Measurements from ENCODE around the gene NRIP2.

Gene NRIP2

DNA sequence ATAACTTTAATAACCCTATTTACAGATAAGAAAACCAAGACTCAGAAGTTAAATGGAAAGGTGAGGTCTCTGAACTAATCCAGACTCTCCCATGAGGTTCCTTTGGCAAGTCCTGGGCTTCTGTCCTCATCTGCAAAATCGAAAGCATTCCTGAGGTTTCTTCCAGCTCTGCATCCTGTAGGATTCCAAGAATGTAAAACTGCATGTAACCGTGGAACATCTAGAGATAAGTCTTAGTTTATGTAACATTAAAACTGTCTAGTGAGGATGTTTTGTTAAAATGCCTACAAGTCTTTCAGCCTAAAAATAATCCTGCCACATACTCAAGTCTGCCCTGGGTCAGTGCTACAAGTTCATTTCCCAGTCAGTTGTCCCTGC lies 29.7 kb downstream of the NRIP2 start:
- no peak for DNase-seq (ENCODE audit: low spot score)

DNA sequence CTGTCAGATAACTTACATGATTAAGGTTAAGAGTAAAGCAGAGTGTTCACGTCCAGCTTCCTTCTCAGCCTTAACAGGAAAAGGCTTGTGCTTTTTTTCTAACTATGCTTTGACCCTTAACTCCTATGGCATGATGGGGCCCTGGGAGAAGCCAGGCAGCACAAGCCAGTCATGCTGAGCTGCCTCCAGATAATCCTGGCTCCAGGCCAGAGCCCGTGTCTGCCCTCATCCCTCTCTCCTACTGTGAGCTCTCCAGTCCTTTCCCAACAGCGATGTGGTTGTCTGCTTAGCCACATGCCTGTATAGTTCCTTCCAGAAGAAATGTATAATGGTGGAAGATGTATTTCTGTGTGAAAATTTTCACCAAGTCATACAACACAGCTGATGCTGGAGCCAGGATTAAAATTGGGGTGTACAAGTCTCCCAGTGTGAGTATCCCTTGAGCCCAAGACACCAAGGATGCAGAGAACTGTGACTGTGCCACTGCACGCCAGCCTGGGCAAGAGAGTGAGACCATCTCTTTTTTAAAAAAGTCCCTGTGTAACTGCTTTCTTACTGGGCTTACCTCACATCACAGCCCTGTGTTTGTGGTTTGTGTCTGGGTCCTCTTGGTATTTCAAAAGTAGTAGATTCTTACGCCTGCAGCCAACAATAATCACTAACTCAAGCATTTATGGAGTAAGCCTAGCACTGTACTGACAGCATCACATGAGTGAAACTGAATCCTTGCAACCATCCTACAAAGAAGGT lies 30.3 kb downstream of the NRIP2 start:
- no peak for DNase-seq (ENCODE audit: low spot score)

DNA sequence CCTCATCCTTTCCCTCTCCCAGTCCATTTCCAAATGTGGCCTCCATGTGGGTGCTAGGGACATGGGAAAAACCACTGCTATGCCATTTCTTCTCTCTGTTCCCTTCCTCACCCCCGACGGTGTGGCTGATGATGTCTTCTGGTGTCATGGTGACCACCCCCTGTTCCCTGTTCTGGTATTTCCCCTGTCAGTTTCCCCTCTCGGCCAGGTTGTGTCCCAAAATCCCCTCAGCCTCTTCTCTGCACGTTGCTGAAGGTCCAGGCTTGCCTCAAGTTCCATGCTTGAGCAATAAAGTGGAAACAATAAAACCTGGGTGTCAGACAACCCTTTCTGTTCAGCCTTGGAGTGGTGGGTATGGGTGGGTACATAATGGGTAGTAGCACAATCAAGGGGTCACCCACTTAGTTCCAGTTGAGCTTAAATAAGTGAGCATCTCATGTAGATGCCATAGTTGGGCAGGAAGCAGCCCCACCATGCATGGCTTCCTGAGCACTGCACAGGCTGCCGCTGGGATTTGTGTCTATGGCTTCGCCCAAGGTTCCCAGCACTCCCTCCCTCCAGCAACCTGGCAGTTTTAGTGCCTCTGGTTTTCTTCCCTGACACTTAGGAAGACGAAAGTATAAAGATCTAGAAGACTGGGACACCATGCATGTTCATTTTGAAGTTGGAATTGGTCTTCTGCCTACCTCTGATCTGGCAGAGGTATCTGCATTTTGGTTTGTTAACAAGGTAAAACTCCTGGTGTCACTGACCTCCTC lies 31.0 kb downstream of the NRIP2 start:
- no peak for DNase-seq (ENCODE audit: low spot score)

DNA sequence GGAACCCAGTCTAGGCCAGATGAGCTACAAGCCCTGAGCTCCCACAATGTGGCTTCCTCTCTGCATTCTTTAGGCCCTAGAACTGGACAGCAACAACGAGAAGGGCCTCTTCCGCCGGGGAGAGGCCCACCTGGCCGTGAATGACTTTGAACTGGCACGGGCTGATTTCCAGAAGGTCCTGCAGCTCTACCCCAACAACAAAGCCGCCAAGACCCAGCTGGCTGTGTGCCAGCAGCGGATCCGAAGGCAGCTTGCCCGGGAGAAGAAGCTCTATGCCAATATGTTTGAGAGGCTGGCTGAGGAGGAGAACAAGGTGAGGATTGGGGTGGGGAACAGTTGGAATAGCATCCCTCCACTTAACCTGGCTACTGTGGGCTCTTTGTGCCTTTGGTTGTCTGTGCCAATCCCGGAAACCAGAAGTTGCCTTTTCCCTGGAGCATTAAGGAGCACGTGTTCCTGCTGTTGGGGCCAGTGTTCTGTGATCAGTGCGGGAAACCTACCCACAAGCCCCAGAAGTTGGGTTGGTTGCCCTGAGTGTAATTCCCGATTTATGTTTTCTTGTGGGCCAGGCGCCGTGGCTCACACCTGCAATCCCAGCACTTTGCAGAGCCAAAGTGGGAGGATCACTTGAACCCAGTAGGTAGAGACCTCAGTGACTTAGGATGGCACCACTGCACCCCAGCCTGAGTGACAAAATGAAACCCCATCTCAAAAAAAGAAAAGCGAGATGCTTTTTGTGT lies 33.6 kb downstream of the NRIP2 start:
- DNase-seq (ENCODE audit: low spot score) = no peak

DNA sequence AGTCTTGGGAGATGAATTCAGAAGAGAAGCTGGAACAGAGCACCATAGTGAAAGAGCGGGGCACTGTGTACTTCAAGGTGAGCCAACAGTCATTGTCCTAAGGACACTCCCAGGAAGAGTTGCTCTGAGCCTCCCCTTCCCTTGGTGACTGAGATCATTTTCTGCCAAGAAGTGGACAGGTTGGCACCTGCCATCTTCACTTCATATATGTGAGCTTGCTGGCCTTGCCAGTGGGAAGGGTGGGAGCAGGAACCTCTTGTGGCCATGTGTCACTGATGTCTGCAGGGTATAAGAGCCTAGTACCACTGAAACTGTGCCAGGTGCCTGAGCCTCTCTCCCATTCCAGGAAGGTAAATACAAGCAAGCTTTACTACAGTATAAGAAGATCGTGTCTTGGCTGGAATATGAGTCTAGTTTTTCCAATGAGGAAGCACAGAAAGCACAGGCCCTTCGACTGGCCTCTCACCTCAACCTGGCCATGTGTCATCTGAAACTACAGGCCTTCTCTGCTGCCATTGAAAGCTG lies 34.7 kb downstream of the NRIP2 start:
- no peak for DNase-seq (ENCODE audit: low spot score)

DNA sequence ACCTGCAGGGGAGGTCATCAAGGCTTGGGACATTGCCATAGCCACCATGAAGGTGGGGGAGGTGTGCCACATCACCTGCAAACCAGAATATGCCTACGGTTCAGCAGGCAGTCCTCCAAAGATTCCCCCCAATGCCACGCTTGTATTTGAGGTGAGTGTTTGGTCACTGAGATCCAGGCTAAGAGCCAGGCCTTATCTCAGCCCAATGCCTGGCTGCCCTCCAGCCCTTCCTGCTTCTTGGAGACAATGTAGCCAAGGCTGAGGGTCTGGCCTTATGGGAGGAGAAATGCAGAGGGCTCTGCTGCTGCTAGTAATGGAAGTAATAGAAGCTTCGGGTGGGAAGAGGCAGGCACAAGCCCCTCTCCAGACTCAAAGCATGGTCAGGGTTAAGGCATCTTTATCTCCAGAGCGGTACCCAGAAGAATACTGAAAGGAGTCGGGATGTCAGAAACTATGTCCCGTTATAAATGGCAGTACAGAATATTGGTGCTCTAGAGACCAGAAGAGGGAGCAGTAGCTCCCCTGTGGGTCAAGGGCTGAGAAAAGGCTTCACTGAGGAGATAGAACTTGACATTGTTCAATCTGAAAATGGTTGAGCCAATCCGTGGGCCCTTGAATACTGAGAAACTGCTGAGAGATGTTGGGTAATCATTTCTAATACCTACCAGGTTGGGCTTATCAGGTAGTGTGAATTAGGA lies 37.0 kb downstream of the NRIP2 start:
- no peak for DNase-seq (ENCODE audit: low spot score)

DNA sequence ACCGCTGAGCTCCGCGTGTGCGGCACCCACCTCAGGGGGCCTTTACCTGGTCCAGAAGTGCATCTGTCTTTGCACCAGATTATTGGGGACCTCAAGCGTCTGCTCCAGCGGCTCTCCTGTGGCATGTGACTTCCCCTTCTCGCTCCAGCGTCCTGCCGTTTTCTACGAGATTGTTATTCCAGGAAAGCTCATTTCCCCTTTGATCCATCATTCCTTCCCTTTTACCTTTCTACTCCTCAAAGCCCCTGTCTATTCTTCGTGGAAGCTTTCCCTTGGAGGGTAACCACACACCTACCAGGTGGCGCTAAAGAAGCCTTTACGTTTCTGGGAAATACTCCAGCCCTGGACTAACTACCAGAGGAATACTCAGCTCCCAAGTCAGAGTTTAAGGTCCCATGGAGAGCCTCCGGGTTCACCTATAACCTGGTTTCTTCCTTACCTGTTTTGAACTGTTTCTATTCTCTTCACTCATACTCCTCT lies 38.6 kb downstream of the NRIP2 start:
- DNase-seq (ENCODE audit: low spot score) = no peak

DNA sequence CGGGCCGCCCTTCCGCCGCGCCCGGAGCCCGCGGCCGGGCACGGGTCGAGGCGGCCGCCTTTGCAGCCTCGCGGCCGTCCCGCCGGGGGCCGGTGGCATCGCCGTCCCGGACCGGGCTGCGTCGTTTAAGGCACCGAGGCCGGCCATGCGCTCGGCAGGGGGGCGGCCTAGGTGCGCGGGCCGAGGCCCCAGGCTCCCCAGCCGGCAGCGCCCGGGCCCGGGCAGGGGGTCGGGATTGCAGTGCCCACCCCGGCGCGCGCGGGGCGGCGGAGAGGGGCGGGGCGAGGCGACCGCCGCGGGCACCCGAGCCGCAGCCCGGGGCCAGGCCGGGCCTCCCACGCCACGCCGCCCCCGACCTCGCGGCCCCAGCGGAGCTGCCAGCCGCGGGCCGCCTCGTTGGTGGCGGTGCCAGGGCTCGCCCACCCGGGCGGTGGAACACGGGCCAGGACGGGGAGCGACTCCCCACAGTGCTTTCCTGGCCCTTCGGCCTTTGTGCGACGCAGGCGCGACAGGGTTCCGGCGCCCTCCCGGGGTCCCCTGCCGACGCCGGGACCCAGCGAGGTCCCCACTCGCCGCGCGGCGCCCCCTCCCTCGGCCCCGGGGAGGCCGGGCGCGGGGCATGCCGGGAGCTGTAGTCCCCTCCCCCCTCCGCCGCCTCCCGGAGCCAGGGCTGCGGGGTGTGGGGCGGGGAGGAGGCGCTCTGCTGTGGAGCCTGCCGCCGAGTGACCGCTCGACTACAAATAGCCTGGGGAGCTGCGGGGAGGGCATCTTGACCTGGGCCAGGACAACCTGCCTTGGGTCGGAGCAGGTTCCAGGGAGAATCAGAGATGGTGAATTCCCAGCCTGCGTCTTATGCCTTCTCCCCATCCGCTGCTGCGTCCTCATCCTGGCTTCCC lies 39.3 kb downstream of the NRIP2 start:
- peak; percentile 51 for DNase-seq (ENCODE audit: low spot score)

DNA sequence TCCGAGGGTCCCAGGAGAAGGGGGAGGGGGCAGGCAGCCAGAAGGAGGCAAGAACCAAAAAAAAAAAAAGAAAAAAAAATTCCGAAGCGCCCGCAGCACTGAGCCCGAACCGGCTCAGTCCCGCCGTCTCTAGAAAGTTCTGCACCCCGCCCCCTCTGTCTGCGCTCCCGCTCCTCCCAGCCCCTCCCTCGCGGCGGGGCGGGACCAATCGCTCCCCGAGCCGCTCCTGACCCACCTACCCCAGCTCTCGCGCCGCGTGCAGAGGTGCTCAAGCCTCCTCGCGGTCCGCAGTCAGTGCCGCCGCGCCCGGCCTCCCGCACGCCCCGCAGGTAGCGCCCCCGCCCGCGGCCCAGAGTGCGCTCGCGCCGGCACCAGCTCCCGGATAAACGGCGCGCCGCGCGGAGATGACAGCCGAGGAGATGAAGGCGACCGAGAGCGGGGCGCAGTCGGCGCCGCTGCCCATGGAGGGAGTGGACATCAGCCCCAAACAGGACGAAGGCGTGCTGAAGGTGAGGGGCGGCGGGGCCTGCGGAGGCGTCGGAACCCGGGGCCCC lies 40.0 kb downstream of the NRIP2 start, which contains the start of gene FKBP4:
FKBP4 (plus strand) TSS at position 235 of the 554 bp plus-strand sequence; CDS start at position 405, 170 bp downstream.
- DNase-seq (ENCODE audit: low spot score) = peak; percentile 86

DNA sequence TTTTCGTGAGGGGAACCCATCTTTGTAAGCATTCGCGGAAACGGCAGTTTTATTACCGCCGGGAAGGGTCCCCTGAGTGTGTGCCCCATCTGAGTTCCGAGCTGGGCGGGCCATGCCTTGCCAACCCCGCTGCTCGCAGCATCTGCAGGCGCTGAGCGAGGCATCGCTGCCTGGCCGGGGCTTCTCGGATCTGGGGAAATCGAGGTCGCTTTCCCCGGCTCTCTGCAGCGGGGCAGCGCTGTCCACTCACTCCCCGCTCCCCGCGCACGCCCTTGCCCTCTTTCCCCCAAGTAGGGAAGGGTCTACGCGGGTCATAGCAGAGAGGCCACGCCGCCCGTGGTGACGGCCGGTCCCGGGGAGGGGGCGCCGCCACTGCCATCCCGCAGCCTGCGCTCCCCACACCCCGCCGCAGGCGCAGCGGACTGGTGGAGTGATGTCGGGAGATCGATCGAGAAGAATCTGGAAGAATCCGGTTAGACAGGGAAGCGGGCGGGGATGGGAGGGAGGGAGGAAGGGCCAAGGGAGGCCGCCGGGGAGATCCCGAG lies 40.6 kb downstream of the NRIP2 start:
- no peak for DNase-seq (ENCODE audit: low spot score)

DNA sequence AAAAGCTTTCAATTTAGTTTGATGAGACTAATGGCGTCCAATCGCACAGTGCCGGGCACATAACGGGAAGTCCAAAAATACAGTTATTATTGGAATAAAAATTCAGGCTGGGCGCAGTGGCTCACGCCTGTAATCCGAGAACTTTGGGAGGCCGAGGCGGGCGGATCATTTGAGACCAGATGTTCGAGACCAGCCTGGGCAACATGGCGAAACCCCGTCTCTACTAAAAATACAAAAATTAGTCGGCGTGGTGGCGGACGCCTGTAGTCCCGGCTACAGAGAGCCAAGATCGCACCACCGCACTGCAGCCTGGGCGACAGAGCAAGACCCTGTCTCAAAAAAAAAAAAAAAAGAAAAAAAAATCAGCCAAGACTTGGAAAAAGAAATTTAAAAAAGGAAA lies 41.3 kb downstream of the NRIP2 start:
- DNase-seq (ENCODE audit: low spot score) = no peak

DNA sequence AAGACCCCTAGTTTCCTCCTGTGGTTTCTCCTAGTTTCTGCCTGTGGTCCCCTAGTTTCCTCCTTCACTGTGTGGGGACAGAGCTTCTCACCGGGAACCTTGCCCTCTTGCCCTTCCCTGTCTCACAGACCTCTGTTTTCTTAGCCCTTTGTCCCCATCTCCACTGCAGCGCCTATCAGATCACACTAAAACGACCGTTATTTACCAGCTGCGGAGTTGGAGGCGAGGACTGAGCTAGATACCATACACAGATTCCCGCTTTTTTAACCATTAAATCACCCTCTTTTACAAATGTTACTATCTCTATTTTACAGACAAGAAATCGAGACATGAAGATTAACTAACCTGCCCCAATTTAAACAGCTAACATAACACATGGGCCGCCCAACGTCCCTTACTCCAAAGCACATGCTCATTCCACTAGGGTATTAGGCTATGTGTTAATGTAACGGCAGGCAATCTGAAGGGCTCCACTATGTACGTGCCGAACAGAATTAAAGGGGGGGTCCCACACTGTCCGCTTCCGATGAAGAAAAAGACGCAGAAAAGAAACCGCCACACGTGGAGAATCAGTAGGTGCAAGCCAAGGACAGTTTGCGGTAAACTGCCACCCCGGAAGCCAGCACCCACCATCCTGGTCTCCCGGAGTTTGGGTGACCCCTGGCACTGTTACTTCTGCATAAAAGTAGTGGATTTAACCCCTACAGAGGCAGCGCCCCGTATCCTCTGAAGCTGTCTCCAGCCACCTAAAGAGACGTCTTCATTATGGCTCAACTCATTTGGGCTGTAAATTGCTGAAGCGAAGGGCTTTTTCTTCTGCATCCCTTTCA lies 41.9 kb downstream of the NRIP2 start:
- no peak for DNase-seq (ENCODE audit: low spot score)

DNA sequence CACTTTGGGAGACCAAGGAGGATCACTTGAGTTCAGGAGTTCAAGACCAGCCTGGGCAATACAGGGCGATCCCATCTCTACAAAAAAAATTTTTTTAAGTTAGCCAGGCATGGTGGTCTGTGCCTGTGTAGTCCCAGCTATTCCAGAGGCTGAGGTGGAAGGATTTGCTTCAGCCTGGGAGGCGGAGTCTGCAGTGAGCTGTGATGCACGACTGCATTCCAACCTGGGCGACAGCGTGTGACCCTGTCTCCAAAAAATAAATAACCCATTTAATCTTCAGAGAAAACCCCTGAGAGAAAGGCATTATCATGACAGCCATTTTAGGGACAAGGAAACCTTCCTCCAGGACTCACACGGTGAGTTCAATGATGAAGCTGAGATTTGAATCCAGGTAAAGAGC lies 43.7 kb downstream of the NRIP2 start:
- no peak for DNase-seq (ENCODE audit: low spot score)

DNA sequence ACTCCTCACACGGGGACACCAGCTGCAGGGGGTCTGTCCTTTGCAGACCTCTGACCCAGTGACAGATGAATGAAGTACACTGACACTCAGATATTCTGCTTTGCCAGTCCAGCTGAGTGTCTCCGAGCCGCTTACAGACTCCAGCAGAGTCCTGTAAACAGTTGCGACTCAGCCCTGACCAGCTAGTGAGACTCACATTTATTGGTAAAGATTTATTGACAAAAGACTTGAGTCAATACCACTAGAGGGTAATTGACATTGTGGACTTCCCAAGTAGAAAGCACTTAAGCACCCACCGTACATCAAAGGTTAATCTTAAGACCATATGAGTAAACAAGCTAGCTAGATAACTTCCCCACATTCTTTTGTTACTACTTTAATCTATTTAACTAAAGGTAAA lies 49.8 kb downstream of the NRIP2 start:
- no peak for DNase-seq (ENCODE audit: low spot score)

DNA sequence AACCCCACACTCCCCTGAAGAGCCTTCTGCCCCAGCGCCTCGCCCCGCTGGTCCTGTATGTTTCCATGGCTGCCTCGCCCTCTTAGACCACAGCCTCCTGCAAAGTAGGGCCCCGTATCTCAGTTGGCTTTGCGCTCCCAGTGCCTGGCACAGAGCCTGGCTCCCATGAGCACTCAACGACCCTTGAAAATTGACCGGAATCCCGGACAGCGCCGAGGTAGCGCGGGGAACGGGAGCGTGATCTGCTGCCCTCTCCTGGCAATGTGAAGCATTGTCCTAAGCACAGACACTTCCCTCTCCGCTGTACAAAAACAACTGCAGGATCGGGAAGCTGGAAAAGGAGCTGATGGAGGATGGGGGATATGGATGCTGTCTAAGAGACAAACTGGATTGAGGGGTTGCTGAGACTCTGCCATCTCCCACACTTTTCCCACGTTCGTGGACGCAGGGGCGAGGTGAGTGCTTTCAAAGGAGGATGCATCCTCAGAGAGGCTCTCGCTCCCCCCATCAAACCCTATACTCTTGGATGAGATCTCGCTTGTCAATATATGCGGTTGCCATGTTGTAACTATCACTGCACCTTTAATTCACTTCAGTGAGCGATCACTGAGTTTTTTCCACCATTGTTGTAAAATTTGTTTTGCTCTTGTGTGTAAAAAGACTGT lies 50.8 kb downstream of the NRIP2 start:
- DNase-seq (ENCODE audit: low spot score) = peak; percentile 62

DNA sequence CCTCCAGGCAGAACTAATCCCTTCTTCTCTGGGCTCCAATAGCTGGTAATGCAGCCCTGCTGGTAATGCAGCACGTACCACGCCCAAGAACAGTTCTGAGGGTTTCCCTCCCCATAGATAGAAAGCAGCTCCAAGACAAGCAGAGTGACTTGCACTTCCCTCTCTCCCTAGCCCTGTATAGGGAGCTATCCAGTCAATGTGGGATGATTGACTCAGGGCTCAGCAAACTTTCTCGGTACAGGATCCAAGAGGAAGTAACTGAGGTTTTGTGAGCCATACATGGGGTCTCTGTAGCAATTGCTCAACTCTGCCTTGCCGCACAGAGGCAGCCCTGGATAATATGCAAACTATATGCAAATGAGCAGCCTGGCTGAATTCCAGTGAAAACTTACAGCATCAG lies 55.6 kb downstream of the NRIP2 start:
- DNase-seq (ENCODE audit: low spot score) = no peak

DNA sequence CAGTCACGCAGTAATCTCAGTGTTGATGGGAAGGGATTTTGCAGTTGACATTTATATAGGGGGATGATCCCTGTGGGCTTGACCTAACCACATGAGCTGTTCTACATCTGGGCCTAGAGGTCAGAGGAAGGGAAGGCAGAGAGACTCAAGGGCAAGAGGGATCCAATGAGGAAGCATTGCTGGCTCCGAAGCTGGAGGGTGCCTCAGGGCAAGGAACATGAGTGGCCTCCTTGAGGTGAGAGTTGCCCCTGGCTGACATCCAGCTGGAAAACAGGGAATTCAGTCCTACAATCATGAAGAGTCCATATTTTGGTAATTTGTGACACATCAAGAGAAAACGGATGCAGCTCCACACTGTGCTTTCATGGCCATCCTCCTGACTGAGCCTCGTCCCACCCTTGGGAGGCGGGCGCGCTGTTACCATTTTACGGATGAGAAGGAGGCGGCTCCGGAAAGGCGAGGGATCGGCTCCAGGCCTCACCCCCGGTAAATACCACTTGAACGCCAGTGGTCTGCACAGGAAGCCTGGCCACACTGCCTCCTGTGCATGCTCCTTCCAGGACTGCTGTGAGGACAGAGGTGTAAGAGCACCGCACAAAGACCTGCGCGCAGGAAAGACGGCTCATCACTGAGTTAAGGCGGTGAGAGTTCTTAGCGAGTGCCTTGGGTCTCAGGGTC lies 58.6 kb downstream of the NRIP2 start:
- DNase-seq (ENCODE audit: low spot score) = no peak

DNA sequence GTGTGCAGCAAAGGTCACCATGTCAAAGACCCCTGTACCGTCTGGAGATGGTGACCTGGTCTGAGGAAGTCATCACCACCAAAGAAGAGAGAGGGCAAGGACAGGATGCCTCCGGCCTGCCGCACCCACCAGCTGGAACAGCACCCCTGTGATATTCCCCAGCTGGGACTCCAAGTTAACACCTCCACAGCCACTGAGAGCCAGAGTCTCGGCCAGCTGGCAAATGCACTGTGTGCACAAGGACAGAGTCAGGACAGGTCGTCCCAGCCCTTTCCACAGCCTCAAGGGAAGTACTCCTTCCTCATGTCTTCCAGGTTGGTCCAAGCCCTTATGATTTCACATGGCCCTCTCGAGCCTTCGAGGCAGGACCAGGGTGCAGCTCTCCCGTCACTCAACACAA lies 59.4 kb downstream of the NRIP2 start:
- no peak for DNase-seq (ENCODE audit: low spot score)

All from SW480 (cell line).